Measurements from ENCODE around the gene TMEM238. TPM values are rescaled to one million over a fixed set of nuclear protein-coding genes. Genes with fewer than 3 reads are reported as not detected.

TMEM238 gene
- total and polyA plus RNA-seq, 9 of the 15 experiments (the other 6 are each of a cell fraction or from before 2014, with no cell fraction given) = 0.18 to 5.1 (median 1.3) TPM; not detected in 4

DNA sequence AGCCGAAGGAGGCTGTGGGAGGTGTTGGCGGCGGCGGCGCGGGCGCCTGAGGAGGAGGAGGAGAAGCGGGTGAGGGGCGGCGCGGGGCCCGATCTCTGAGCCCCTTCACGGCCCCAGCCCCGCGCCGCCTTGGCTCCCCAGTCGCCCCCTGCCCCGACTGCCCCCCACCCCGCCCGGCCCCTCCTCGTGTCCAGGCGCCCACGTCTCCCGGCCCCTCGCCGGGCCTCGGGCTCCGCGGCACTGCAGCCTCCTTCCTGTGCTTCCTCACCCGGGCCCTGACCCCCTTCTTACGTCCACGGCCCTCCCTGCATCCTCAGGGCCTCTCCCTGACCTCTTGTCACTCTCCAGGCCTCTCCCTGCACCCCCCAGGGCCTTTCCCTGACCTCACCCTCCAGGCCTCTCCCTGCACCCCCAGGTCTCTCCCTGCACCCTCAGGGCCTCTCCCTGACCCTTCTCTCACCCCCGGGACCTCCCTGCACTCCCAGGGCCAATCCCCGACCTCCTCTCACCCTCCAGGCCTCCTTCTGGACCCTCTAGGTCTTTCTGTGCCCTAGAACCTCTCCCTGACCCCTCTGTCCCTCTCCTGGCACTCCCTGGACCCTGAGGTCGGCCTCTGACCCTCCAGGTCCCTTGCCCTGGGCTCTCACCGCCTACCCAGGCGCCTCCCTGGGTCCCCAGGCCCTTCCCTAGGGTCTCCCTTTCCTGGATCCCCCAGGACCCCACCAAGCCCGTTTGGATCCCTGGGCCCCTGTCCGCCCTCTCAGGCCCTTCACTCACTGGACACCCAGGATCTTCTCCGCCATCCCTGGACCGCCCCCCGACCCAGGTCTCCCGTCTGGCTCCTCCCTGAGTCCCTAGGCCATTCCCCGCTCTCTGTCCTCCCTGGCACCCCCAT is 44.0 kb downstream of the TMEM238 start (continued):
- peak in 1 of 2 experiments; percentile 76; a peak in 1 of 4 replicates for TF ChIP-seq FOXA3 (CRISPR knock-in tag; conservative IDR thresholded peaks at IDR 0.05 in 1 of 2, IDR thresholded peaks at IDR 0.05 in 1 of 2)
- TF ChIP-seq ZNF146 (CRISPR knock-in tag; IDR thresholded peaks at IDR 0.05; ENCODE audit: unreplicated experiment) = no peak
- TF ChIP-seq ASH1L (IDR thresholded peaks at IDR 0.05; ENCODE audit: borderline replicate concordance, low read depth, partially characterized antibody) = no peak
- no peak for TF ChIP-seq NR2C2 (CRISPR knock-in tag; IDR thresholded peaks at IDR 0.05)
- TF ChIP-seq NR2C2 (tag; IDR thresholded peaks at IDR 0.05) = peak; percentile 67
- TF ChIP-seq RBM25 (IDR thresholded peaks at IDR 0.05; ENCODE audit: low read depth, low read length, severe bottlenecking) = no peak
- peak; percentile 37 for TF ChIP-seq KDM5B (IDR thresholded peaks at IDR 0.05; ENCODE audit: insufficient replicate concordance, low read depth, low read length)
- TF ChIP-seq NCOA2 (IDR thresholded peaks at IDR 0.05; ENCODE audit: partially characterized antibody in 2 of 2) = no peak
- no peak for TF ChIP-seq HDAC3 (IDR thresholded peaks at IDR 0.05; ENCODE audit: borderline replicate concordance, partially characterized antibody)
- TF ChIP-seq, protein P1, sequence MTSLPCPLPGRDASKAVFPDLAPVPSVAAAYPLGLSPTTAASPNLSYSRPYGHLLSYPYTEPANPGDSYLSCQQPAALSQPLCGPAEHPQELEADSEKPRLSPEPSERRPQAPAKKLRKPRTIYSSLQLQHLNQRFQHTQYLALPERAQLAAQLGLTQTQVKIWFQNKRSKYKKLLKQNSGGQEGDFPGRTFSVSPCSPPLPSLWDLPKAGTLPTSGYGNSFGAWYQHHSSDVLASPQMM (CRISPR knock-in tag; IDR thresholded peaks at IDR 0.05) = no peak
- peak; percentile 77 for TF ChIP-seq POLR2A (conservative IDR thresholded peaks at IDR 0.05)
- TF ChIP-seq NEUROD1 (IDR thresholded peaks at IDR 0.05; ENCODE audit: borderline replicate concordance, low read depth, low read length, partially characterized antibody) = no peak
- TF ChIP-seq ZFX (CRISPR knock-in tag; IDR thresholded peaks at IDR 0.05) = peak; percentile 68; the same call in 1 of the 2 replicates
- TF ChIP-seq ZNF217 (CRISPR knock-in tag; IDR thresholded peaks at IDR 0.05) = no peak
- TF ChIP-seq, protein P2, sequence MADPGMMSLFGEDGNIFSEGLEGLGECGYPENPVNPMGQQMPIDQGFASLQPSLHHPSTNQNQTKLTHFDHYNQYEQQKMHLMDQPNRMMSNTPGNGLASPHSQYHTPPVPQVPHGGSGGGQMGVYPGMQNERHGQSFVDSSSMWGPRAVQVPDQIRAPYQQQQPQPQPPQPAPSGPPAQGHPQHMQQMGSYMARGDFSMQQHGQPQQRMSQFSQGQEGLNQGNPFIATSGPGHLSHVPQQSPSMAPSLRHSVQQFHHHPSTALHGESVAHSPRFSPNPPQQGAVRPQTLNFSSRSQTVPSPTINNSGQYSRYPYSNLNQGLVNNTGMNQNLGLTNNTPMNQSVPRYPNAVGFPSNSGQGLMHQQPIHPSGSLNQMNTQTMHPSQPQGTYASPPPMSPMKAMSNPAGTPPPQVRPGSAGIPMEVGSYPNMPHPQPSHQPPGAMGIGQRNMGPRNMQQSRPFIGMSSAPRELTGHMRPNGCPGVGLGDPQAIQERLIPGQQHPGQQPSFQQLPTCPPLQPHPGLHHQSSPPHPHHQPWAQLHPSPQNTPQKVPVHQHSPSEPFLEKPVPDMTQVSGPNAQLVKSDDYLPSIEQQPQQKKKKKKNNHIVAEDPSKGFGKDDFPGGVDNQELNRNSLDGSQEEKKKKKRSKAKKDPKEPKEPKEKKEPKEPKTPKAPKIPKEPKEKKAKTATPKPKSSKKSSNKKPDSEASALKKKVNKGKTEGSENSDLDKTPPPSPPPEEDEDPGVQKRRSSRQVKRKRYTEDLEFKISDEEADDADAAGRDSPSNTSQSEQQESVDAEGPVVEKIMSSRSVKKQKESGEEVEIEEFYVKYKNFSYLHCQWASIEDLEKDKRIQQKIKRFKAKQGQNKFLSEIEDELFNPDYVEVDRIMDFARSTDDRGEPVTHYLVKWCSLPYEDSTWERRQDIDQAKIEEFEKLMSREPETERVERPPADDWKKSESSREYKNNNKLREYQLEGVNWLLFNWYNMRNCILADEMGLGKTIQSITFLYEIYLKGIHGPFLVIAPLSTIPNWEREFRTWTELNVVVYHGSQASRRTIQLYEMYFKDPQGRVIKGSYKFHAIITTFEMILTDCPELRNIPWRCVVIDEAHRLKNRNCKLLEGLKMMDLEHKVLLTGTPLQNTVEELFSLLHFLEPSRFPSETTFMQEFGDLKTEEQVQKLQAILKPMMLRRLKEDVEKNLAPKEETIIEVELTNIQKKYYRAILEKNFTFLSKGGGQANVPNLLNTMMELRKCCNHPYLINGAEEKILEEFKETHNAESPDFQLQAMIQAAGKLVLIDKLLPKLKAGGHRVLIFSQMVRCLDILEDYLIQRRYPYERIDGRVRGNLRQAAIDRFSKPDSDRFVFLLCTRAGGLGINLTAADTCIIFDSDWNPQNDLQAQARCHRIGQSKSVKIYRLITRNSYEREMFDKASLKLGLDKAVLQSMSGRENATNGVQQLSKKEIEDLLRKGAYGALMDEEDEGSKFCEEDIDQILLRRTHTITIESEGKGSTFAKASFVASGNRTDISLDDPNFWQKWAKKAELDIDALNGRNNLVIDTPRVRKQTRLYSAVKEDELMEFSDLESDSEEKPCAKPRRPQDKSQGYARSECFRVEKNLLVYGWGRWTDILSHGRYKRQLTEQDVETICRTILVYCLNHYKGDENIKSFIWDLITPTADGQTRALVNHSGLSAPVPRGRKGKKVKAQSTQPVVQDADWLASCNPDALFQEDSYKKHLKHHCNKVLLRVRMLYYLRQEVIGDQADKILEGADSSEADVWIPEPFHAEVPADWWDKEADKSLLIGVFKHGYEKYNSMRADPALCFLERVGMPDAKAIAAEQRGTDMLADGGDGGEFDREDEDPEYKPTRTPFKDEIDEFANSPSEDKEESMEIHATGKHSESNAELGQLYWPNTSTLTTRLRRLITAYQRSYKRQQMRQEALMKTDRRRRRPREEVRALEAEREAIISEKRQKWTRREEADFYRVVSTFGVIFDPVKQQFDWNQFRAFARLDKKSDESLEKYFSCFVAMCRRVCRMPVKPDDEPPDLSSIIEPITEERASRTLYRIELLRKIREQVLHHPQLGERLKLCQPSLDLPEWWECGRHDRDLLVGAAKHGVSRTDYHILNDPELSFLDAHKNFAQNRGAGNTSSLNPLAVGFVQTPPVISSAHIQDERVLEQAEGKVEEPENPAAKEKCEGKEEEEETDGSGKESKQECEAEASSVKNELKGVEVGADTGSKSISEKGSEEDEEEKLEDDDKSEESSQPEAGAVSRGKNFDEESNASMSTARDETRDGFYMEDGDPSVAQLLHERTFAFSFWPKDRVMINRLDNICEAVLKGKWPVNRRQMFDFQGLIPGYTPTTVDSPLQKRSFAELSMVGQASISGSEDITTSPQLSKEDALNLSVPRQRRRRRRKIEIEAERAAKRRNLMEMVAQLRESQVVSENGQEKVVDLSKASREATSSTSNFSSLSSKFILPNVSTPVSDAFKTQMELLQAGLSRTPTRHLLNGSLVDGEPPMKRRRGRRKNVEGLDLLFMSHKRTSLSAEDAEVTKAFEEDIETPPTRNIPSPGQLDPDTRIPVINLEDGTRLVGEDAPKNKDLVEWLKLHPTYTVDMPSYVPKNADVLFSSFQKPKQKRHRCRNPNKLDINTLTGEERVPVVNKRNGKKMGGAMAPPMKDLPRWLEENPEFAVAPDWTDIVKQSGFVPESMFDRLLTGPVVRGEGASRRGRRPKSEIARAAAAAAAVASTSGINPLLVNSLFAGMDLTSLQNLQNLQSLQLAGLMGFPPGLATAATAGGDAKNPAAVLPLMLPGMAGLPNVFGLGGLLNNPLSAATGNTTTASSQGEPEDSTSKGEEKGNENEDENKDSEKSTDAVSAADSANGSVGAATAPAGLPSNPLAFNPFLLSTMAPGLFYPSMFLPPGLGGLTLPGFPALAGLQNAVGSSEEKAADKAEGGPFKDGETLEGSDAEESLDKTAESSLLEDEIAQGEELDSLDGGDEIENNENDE (IDR thresholded peaks at IDR 0.05; ENCODE audit: low read depth, low read length) = no peak

All from K562 (cell line).